Ascending aorta (tissue), 2 donors: ENCODE measurements around the gene THOC5. TPM values are rescaled to one million over a fixed set of nuclear protein-coding genes. Genes with fewer than 3 reads are reported as not detected.

ENCODE experiments used
- DNase-seq, 2 donors: peaks; one replicate each; pipeline ENCODE4 v3.0.0-alpha.2; 2019; ENCODE audit warnings: low spot score in 2 of 2
- H3K27ac ChIP-seq, 2 donors: fragments of 200-600 bp; sonication (generic); one replicate each; pipeline ENCODE4 v1.5.1; 2016 to 2017; ENCODE audit warnings: mild to moderate bottlenecking in 1 of 2
- H3K27me3 ChIP-seq: fragments of 200-600 bp; sonication (generic); one replicate; pipeline ENCODE4 v1.5.1; 2017
- H3K36me3 ChIP-seq, 2 donors: fragments of 200-600 bp; sonication (generic); one replicate each; pipeline ENCODE4 v1.5.1; 2016
- H3K4me1 ChIP-seq, 2 donors: fragments of 200-600 bp; sonication (generic); one replicate each; pipeline ENCODE4 v1.5.1; 2016 to 2017; ENCODE audit warnings: mild to moderate bottlenecking in 1 of 2
- H3K4me3 ChIP-seq, 2 donors: fragments of 200-600 bp; sonication (generic); one replicate each; pipeline ENCODE4 v1.5.1; 2016 to 2017; ENCODE audit warnings: mild to moderate bottlenecking in 1 of 2
- H3K9me3 ChIP-seq, 2 donors: fragments of 200-600 bp; sonication (generic); one replicate each; pipeline ENCODE4 v1.5.1; 2016
- intact Hi-C: fragments of 100-400 bp; cut with DNase I; formaldehyde crosslinking; loops from one replicate; pipeline ENCODE4 v1.15.1; 2023
- total RNA-seq: library from RNA; depleted of rRNA; stranded (reverse); fragments of >200 nt; gene quantifications from one replicate; pipeline ENCODE4 v1.1.0, GENCODE V29; 2016
- TF ChIP-seq, protein P1 (sequence below), 3 experiments: fragments of 200-600 bp in 2 of 3; fragments of 450-650 bp in 1 of 3; sonication (generic) in 2 of 3; IDR thresholded peaks; one replicate each; pipeline ENCODE4 v1.5.1; 2016 to 2019; ENCODE audit warnings: antibody characterized with exemption in 3 of 3, mild to moderate bottlenecking in 1 of 3, moderate library complexity in 1 of 3

THOC5 gene
- total RNA-seq, 1 donor from 2014 or later = 21.5 TPM

DNA sequence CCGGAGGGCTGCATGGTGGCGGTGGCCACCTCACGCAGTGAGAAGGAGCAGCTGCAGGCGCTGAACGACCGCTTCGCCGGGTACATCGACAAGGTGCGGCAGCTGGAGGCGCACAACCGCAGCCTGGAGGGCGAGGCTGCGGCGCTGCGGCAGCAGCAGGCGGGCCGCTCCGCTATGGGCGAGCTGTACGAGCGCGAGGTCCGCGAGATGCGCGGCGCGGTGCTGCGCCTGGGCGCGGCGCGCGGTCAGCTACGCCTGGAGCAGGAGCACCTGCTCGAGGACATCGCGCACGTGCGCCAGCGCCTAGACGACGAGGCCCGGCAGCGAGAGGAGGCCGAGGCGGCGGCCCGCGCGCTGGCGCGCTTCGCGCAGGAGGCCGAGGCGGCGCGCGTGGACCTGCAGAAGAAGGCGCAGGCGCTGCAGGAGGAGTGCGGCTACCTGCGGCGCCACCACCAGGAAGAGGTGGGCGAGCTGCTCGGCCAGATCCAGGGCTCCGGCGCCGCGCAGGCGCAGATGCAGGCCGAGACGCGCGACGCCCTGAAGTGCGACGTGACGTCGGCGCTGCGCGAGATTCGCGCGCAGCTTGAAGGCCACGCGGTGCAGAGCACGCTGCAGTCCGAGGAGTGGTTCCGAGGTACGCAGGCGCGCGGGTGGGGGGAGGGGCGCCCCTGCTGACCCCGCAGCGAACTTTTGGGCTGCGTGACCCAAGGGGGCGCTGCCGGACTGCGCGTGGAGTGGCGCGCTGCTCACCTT lies 72.9 kb downstream of the THOC5 start:
- intact Hi-C loops = no loop called here
- H3K27me3 ChIP-seq = peaks cover 7% of the 10 kb centered on the region
- TF ChIP-seq, protein P1, sequence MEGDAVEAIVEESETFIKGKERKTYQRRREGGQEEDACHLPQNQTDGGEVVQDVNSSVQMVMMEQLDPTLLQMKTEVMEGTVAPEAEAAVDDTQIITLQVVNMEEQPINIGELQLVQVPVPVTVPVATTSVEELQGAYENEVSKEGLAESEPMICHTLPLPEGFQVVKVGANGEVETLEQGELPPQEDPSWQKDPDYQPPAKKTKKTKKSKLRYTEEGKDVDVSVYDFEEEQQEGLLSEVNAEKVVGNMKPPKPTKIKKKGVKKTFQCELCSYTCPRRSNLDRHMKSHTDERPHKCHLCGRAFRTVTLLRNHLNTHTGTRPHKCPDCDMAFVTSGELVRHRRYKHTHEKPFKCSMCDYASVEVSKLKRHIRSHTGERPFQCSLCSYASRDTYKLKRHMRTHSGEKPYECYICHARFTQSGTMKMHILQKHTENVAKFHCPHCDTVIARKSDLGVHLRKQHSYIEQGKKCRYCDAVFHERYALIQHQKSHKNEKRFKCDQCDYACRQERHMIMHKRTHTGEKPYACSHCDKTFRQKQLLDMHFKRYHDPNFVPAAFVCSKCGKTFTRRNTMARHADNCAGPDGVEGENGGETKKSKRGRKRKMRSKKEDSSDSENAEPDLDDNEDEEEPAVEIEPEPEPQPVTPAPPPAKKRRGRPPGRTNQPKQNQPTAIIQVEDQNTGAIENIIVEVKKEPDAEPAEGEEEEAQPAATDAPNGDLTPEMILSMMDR (IDR thresholded peaks at IDR 0.05) = no peak
- no peak for DNase-seq
- no peak overlapping the region for H3K27ac ChIP-seq
- H3K4me1 ChIP-seq = peaks cover 2 to 6% of the 10 kb centered on the region in 2 donors
- H3K4me3 ChIP-seq = peak overlapping the region; percentile 42 to 43
- no peaks in the 10 kb centered on the region for H3K36me3 ChIP-seq
- H3K9me3 ChIP-seq = no peaks in the 10 kb centered on the region

DNA sequence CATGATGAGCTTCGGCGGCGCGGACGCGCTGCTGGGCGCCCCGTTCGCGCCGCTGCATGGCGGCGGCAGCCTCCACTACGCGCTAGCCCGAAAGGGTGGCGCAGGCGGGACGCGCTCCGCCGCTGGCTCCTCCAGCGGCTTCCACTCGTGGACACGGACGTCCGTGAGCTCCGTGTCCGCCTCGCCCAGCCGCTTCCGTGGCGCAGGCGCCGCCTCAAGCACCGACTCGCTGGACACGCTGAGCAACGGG lies 73.4 kb downstream of the THOC5 start:
- Histone ChIP-seq H3K9me3 (no peaks in the 10 kb centered on the region), H3K4me3 (peak overlapping the region in 1 of 2 donors; percentile 43), H3K4me1 (peaks cover 2 to 6% of the 10 kb centered on the region in 2 donors), H3K36me3 (no peaks in the 10 kb centered on the region), H3K27ac (no peak overlapping the region), H3K27me3 (peaks cover 7% of the 10 kb centered on the region)
- TF ChIP-seq, protein P1 (IDR thresholded peaks at IDR 0.05) = no peak
- DNase-seq = no peak
- intact Hi-C loops = no loop called here

DNA sequence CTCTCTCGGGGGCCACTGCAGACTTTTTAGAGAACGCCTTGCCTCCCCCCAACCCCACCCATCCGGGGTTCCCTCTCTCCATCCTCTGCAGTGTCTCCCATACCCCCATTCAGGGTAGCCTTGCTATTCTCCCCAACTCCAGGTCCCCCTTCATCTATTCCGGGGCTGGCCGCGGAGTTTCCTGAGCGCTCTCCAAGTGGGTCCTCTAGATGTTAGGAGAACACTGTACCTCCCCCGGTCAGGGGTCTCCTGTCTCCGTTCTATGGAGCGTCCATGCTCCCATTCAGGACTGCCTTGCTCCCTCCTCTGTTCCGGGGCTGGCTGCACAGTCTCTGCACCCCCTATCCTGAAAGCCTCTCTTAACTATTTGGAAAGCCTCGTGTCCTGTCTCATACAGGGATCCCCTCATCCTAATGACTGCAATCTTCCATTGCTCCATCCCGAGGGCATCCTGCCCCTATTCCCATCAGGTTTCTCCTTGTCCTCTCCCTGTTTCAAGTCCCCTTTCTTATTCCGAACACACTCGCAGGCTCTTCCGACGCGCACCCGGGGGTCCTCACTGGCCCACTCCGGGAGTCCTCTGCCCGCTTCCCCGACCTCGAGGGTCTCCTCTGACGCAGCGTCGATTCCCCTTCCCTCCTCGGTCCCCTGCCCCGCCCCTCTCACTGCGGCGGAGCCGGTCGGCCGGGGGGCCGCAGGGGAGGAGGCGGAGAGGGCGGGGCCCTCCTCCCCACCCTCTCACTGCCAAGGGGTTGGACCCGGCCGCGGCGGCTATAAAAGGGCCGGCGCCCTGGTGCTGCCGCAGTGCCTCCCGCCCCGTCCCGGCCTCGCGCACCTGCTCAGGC lies 73.9 kb downstream of the THOC5 start, which contains the start of gene NEFH:
Gene NEFH (plus strand): TSS at position 802 of the 845 bp plus-strand sequence. CDS start 45 bp downstream, outside the sequence.
- TF ChIP-seq, protein P1 (IDR thresholded peaks at IDR 0.05) = no peak
- DNase-seq = no peak
- Histone ChIP-seq H3K4me1 (peaks cover 2 to 6% of the 10 kb centered on the region in 2 donors), H3K27ac (no peak within 1 kb of the TSS), H3K36me3 (no peaks in the 10 kb centered on the region), H3K27me3 (peaks cover 7% of the 10 kb centered on the region), H3K4me3 (peak within 1 kb of the TSS; percentile 42 to 43), H3K9me3 (no peaks in the 10 kb centered on the region)
- intact Hi-C loops = no loop called here

DNA sequence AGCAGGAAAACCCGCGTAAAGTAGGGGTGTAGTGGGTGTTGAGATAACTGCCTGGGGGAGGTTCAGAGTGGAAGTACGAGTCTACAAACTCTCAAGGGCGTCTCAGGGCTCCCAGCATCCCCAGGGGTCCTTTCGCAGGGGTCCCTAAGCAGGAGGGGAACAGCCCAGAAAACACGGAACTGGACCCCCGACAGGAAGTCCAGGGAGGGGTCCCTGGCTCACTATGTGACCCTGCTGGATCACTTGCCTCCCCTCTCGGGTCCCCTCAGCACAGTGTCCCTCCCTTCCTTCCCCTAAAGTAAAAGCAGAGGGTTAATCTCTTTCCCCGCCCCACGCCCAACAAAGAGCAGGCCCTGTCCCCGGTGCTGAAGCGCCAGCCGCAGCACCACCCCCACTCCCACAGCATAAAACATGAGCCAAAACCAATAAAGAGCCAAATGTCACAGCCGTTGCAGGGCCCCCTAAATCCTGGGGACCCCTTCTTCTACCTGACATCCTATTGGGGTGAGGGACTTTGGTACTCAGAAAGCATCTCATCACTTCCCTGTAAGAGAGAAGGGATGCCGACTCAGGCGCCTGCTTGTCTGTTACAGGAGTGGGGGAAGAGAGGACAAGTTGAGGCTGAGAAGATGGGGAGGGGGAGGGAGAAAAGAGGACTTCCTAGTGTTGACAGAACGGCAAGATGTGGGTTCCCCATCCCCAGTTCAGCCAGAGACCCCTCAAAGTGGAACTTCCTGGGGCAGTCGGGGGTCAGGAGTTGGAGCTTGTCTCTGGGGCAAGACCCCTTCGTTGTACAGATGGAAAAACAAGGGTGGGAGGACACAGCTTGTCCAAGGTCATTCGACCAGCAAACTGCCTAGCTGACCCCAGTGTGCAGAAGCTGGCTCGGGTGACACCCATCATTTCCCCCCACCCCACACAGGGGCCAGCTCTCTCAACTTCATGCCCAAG lies 75.0 kb downstream of the THOC5 start:
- H3K4me3 ChIP-seq = no peak overlapping the region
- intact Hi-C loops = no loop called here

More for the DNA sequence above, 75.0 kb downstream of the THOC5 start:
- H3K36me3 ChIP-seq = no peaks in the 10 kb centered on the region
- H3K27me3 ChIP-seq = peaks cover 7% of the 10 kb centered on the region
- peaks cover 2 to 6% of the 10 kb centered on the region in 2 donors for H3K4me1 ChIP-seq
- H3K9me3 ChIP-seq = no peaks in the 10 kb centered on the region
- H3K27ac ChIP-seq = no peak overlapping the region
- TF ChIP-seq, protein P1 (IDR thresholded peaks at IDR 0.05) = no peak
- no peak for DNase-seq
